GM19468 (cell line): ENCODE measurements around the gene FYB2.

ENCODE experiments used
- ATAC-seq: cut with Tn5 transposase; IDR thresholded peaks from one replicate; pipeline ENCODE4 v1.9.1; 2021; ENCODE audit warnings: mild to moderate bottlenecking, moderate library complexity, moderate number of reproducible peaks; ENCODE audit not compliant: unreplicated experiment; ENCODE audit errors: extremely low read depth

FYB2 gene, protein sequence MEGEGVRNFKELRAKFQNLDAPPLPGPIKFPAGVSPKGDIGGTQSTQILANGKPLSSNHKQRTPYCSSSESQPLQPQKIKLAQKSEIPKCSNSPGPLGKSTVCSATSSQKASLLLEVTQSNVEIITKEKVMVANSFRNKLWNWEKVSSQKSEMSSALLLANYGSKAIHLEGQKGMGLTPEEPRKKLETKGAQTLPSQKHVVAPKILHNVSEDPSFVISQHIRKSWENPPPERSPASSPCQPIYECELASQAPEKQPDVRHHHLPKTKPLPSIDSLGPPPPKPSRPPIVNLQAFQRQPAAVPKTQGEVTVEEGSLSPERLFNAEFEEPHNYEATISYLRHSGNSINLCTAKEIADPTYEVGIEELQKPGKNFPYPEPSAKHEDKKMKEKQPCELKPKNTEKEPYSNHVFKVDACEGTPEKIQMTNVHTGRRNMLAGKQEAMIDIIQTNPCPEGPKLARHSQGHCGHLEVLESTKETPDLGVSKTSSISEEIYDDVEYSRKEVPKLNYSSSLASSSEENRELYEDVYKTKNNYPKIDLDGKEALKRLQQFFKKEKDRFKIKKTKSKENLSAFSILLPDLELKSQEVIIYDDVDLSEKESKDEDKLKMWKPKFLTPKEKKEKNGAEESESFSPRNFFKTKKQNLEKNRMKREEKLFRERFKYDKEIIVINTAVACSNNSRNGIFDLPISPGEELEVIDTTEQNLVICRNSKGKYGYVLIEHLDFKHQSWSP

DNA sequence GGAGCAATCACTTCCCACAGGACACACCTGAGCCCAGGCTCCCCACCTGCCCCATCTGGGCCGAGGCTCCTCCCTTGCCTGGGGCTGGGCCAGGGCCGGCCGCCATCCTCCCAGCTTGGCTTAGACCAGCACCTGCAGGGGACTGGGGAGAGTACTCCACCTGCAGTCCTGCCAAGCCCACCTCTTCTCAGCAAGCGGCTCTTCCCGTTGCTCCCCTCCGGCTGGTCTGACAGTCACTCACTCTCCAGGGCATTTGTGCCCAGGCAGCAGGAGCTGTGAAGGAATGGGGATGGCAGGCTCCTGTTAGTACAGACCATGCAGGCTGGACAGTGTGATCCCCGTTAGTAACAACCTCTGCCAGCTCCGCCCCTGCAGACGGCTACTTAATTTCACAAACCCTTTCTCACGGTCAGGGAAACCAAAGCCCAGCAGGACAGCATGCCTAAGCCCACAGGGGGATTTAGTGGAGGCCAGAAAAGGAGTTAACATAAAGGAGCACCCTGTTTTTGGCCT lies at the start of gene FYB2:
FYB2 (minus strand) TSS at position 18 of the 513 bp plus-strand sequence. CDS start 114 bp downstream, outside the sequence.
- no peak for ATAC-seq

DNA sequence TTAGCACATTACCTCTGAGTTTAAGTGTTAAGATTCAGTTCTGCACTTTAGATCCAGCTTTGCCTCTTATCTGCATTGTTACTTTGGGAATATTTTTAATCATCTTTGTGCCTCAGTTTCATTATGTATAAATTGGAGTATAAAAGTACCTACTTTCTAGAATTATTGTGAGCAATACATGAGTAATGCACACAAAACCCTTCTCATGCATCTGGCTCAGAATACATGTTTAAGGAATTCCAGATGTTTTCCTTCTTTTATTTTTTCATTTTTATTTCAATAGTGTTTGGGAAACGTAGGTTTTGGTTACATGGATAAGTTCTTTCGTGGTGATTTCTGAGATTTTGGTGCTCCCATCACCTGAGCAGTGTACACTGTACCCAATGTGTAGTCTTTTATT lies 49.6 kb upstream of the FYB2 start:
- ATAC-seq: no peak

DNA sequence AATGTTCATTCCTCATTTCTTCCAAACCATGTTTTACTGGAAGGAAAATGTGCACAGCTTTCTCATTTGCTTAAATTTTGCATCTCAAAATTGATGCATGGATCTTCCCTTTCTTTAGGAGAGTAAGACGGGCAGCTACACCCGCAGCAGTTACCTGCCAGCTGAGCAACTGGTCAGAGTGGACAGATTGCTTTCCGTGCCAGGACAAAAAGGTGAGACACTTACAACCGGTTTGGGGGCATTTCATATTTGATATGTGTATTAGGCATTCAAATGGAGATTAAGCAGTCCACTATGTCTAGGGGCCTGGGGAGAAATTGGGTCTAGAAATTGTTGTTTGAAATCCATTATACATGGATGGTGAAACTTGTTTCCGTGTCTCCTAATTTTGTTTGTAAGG lies 48.3 kb upstream of the FYB2 start:
- no peak for ATAC-seq

DNA sequence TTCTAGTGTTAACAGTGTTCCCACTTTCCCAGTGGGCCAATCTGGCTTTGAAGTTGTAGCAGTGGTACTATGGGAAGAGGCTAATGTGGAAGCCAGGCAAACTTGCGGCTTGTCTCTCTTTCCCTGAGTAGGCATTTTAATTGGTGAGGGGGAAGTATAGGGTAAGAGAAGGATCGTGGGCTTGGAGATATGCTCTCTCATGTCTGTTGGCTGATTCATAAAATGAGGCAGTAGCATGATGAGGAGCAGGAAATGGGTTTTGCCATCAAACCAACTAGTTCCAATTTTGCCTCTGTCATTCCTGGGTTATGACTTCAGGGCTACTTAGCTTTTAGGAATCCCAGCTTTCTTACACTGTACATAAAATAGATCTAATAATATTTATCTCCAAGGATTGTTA lies 47.5 kb upstream of the FYB2 start:
- ATAC-seq: no peak

DNA sequence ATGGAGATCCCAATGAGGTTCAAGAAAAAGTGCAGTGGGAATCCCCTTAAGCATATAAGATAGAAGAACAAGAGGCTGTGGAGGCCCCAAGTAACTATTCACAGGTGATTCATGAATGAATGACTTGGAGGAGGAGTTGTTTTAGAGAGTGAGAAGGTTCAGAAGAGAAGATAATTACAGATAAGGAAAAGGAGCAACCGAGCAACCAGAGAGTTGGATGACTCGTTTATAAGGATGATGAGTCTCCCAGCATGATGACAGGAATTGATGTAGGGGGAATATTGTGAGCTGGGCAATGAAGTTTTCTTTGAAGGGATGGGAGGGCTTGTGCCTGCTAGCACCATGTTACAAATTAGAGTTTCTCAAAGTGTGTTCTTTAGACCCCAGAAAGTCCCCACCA lies 45.2 kb upstream of the FYB2 start:
- no peak for ATAC-seq

DNA sequence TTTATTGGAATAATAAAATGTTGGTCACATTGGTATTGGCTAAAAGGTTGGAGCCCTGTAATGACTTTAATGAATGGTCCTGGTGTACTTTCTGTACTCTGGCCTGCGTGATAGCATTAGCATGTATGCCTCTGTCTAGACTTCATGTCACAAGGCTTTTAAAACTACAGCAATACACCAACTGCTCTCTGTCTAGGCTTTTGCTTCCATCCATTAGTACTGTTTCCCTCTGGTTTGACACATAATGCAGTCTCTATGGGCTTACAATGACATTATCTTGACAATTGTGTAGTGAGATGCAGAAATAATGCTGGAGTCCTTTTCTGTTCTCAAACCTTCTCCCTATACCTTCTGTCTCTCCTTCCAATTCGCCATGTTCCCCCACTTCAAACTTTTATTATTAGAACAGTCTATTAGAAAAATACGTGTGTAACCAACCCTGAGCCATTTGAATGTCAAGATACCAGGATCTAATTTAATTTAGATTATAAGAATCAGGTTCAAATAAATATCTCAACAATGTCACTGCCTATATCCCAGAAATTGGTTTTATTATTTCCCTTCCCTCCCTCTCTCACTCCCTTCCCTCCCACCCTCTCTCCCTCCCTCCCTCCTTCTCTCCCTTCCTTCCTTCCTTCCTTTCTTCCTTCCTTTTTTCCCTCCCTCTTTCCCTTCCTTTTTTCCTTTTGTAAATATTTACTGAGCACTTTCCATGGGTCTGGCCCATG lies 44.2 kb upstream of the FYB2 start:
- ATAC-seq: no peak

DNA sequence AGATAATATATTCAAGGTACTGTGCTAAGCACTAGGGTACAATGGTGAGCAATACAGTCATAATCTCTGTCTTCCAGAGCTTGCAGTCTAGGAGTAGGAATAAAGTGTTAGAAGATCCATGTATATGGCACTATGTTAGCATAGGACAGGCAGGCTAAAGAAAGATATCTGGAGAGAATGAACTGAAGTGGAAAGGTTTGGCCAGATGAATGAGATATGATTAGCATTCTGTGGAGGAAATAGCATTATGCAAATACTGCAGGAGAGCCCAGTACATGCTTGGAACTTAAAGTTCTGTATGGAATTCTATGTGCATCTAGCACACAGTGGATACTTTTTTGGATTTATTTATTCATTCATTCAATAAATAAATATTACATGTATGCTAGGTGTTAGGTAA lies 40.1 kb upstream of the FYB2 start:
- ATAC-seq: no peak

DNA sequence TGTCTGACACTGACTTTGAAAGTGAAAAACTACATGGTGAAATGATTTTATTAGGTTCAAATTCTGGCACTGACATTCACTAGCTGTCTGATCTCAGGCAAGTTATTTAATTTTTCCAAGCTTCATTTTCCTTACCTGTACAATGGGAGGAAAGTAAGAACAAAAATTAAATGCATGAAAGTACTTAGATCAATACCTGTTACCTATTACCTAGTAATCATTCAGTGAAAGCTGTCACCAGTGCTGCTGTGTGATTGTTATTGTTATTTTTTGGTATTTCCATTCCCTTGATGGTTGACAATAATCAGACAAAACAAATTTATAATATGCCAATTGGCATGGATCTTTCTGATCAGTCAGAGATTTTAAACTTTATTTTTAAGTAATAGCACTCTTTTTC lies 37.0 kb upstream of the FYB2 start:
- ATAC-seq: no peak

DNA sequence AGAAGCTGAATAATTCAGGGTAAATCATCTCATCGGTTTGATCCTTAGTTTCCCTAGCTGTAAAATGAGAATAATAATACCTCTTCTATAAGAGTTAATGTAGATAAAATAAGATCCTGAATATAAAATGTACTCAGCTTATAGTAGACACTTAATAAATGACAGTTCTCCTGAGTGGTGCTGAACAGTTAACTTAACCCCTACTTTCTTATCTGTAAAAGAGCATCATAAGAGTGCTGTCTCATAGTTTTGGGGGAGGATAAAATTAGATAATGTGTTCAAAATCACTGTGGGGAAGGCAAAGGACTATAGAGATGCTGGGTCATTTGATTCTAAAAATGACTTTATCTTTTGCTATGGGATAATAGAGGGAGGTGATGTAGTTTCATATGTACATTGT lies 36.0 kb upstream of the FYB2 start:
- no peak for ATAC-seq

DNA sequence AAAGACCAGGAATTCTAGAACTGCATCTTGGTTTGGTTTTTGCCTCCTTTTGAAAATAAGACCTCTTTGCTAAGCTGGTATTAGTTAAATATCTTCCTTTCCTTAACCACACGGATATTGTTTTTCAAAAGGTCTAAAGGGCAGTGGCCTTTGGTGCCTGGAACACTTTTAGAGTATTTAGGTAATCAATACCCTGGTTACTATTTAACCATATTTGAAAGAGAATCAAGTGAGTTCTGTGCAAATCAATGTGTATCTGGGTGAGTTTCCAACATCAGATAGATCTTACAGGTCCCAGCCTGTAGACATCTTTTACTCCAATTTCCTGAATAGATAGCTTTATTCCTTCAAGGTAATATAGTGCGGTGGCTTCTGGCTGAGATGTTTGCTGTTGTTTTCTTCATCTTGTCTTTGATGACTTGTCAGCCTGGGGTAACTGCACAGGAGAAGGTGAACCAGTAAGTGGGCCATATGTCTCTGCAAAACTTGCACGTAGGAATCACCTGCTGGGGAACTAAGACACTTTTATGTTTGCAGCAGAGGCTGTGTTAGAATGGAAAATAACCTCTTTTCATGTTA lies 35.4 kb upstream of the FYB2 start, which contains the start of gene C8A:
C8A (plus strand) TSS at position 277 of the 579 bp plus-strand sequence; CDS start at position 382, 105 bp downstream.
- ATAC-seq: no peak

DNA sequence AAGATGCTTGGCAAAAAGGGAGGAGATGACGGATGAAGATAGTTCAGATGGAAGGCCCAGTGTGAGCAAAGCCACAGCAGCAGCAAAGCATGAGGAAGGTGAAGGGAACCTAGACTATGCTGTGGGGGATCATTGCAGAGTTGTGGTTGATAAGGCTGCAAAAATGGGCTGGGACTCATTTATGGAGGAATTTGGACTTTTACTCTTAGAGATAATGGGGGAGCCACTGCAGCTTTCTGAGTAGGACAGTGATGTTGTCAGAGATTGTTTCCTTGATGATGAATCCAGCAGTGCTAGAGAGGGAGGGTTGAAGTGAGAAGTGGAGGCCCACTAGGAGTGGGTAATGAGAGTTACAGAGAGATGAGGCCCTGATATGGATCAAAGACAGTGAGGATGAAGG lies 33.3 kb upstream of the FYB2 start:
- ATAC-seq: no peak

DNA sequence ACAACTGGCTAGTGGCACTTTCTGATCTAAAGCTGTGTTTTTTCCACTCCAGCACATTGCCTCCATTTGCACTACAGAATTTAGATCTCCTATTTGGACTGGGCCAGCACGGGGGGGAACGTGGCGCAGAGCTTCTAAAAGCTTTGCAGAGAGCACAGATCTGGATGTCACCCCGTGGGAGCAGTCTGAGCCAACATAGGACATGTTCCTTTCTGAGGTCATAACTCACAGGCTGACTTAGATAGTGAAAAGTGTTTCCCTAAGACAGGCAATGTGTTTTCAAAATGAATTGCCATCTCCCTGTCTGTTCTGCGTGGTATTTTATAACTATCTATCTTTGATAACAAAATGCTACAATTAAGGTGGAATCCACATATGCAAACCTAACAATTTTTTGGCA lies 31.7 kb upstream of the FYB2 start:
- ATAC-seq: no peak

DNA sequence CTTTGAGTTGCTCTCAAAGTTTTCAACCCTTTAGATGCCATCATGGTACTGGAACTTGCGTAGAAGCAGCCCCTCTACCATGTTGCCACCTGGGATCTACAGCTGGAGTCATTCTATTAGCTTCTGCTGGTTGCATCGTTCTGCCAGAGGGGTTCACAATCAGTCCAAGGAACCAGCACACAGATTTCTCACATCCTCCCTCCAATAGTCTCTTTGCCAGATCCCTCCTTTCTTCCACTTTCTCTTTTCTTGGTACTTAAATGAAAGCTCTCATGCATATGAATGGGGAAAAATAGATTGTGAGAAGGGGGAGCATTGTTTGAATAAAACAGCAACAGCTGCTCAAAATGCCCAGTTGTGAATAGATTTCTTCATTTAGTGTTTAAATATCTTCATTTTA lies 31.2 kb upstream of the FYB2 start:
- ATAC-seq: no peak

DNA sequence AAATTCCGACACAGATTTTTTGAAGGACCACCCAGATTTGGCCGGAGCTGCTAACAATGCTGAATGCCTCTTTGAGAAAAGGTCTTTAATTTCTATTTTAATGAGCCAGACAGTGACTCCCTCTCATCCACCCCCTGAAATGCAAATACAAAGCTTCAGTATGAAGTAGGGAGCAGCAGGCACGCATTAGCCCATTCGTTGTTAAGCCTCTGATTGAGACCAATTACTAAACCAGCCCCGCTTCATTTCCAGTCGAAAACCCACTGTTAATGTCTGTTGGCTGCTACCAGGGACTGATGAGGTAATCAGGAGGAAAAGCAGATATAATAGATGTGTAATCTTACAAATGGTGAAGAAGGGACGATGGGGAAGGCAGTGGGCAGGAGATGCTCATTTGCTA lies 30.5 kb upstream of the FYB2 start:
- no peak for ATAC-seq

DNA sequence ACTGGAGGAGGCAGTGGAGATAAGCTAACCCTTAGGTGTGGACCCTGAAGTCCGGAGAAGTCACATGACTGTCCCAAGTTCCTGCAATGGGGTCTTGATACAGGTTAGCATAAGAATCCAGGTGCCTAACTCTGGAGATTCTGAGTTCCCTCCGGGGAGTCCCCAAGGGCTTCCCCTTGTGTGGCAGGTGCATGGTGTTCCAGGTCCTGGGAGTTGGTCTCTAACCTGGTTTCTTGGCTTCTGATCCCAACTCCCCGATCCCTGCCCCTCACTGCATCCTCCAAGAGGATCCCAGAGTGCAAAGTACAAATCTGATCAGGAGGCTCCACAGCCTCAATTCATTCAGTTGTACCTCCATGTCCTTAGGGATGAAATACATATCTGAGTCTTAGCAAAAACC lies 26.1 kb upstream of the FYB2 start:
- no peak for ATAC-seq

DNA sequence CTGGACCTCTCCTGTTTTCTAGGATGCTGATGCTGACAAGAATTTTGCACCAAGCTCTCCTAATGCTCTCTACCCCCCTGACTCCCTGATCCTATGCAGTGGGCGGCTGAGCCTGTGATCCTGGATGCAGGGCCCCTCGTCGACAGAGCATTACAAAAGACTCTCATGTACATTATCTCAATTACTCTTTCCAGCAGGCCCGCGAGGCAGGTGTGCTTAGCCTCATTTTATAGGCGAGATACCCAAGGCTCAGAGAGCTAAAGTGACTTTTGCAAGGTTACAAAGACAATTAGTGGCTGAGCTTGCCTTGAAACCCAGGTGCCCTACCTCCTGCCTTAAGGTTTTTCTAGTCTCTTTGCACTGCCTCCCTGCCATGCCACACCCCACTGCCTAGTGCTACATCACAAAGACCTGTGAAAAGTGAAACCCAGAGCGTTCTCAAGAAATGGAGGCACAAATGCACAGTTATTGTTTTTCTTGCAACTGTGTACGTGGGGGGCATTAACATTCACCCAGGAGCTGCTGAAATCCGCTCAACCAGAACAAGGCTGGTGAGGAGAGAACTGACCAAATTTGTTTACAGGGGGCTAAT lies 25.4 kb upstream of the FYB2 start:
- ATAC-seq: no peak

DNA sequence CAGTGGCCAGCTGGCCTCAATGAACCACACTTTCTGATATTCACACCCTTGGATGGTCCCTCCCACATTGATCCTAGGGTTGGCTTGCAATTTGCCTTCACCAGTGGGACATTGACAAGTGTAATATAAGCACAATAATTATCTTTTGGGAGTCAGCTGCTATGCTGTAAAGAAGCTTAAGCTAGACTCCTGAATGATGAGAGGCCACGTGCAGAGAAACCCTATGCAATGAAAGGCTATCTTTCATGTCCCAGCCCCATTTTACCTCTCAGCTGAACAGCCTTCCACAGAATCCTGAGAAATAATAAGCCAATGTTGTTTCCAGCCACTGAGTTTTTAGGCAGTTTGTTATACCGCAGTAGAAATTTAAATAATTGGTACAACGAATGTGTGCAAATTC lies 24.3 kb upstream of the FYB2 start:
- no peak for ATAC-seq

DNA sequence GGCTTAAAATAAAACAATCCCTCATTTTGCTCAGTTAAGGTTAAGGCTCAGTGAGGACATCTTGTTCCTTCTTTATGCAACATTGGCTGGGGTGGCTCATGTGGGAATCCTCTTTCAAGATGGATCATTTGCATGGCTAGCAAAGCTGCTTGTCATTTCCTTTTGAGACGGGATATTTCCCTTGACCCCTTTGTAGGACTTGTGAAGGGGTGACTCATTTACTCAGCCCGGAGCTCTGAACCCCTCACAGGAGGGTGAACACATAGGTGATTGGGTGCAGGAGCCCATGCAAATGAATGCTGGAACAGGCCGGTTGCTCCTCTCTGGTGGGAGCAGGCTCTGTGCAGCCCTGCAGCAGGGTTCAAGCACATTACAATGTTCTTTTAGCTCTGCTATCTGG lies 19.6 kb upstream of the FYB2 start:
- ATAC-seq: no peak

DNA sequence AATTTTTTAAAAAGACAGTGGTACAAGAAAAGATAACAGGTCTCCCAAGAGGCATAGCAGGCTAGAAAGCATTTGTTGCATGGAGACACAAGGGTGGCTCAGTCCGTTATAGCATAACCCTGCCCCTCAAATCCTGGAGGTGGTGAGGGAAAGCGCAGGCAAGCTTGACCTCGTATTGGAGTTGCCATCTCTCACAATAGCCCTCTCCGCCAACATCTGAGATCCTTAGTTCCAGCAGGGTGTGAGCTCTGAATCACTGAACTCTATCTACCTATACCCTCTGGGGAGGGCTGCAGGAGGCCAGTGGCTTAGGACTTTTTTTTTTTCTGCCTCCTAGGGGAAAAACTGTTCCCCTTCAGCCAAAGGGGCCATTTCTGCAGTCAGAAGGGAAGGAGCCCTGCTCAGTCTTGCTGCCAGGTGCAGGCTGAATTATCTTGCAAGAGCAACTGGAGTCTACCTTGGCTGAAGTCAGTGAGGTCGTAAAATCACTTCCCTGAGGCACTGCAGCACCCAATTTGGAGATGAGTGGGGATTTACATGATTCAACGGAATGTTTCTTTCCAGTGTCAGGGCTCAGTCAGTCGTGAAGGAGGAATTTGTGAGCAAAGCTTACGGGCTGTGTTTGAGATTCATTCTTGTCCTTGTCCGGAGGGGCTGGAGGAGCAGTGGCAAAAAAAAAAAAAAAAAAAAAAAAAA lies 18.2 kb upstream of the FYB2 start:
- no peak for ATAC-seq
